Measurements from ENCODE around the gene HNRNPUL2. TPM values are rescaled to one million over a fixed set of nuclear protein-coding genes. Genes with fewer than 3 reads are reported as not detected.

Gene HNRNPUL2
- total and polyA plus RNA-seq, 10 of the 15 experiments (the other 5 are each of a cell fraction or from before 2014, with no cell fraction given), result 1.6 to 72.2 (median 14.9) TPM

GRCh38 chr11:62678770-62679696, 48.2 kb downstream of the HNRNPUL2 start, which contains the start of gene UBXN1 (continued):
- TF ChIP-seq SKIL (IDR thresholded peaks at IDR 0.05; ENCODE audit: low read depth, poor library complexity, severe bottlenecking) (peak; percentile 40), NR2F1 (conservative IDR thresholded peaks at IDR 0.05) (0 out of 2 replicates have a peak, but pooled peaks have one; percentile 66), HSF1 (IDR thresholded peaks at IDR 0.05; ENCODE audit: low read depth, low read length) (no peak), ZNF592 (IDR thresholded peaks at IDR 0.05) (no peak), ETV6 (conservative IDR thresholded peaks at IDR 0.05 in 1 of 2, IDR thresholded peaks at IDR 0.05 in 1 of 2; ENCODE audit: borderline replicate concordance in 1 of 2, low read depth in 1 of 2) (peak in 1 of 2 experiments; percentile 23; a peak in 1 of 4 replicates), JUNB (IDR thresholded peaks at IDR 0.05) (no peak), MYC (IDR thresholded peaks at IDR 0.05; ENCODE audit: insufficient read depth, insufficient read length, insufficient replicate concordance, low read length, severe bottlenecking) (no peak), IRF5 (IDR thresholded peaks at IDR 0.05; ENCODE audit: borderline replicate concordance) (no peak), PKNOX1 (IDR thresholded peaks at IDR 0.05) (no peak), IRF3 (IDR thresholded peaks at IDR 0.05) (no peak), SUZ12 (IDR thresholded peaks at IDR 0.05; ENCODE audit: unreplicated experiment) (no peak), PBX3 (IDR thresholded peaks at IDR 0.05; ENCODE audit: insufficient replicate concordance, low read depth, low read length) (no peak), NFXL1 (IDR thresholded peaks at IDR 0.05; ENCODE audit: borderline replicate concordance) (no peak)

Measured in GM12878 (cell line).